ENCODE data around the gene ST6GAL1. TPM values are rescaled to one million over a fixed set of nuclear protein-coding genes. Genes with fewer than 3 reads are reported as not detected.

ST6GAL1 gene
- total and polyA plus RNA-seq, 4 donors = 15.1 to 113 (median 60.4) TPM

GRCh38 chr3:187104342-187104741, 174.0 kb downstream of the ST6GAL1 start:
- Histone ChIP-seq H3K36me3 (ENCODE audit: control insufficient read depth in 4 of 4, insufficient read depth in 4 of 4, low read length in 4 of 4) (no peaks in the 10 kb centered on the region), H3K27ac (ENCODE audit: low read depth in 1 of 2, low read length in 1 of 2) (no peak overlapping the region), H3K4me3 (no peak overlapping the region), H3K9ac (ENCODE audit: insufficient read depth in 1 of 2, low read length in 2 of 2) (no peak overlapping the region), H3K4me1 (ENCODE audit: control insufficient read depth in 5 of 5, insufficient read depth in 5 of 5, low read length in 5 of 5) (peaks cover 0 to 9% (median 0%) of the 10 kb centered on the region in 5 donors), H3K9me3 (ENCODE audit: control insufficient read depth in 4 of 4, insufficient read depth in 3 of 4, low read length in 3 of 4) (no peaks in the 10 kb centered on the region), H3K27me3 (ENCODE audit: control insufficient read depth in 3 of 3, insufficient read depth in 3 of 3, low read length in 2 of 3) (no peaks in the 10 kb centered on the region)
- no peak for DNase-seq
- no peak for TF ChIP-seq CTCF (IDR thresholded peaks at IDR 0.05; ENCODE audit: control extremely low read depth, extremely low read depth)
- WGBS, 2 donors = 94 to 98% methylated on average over 7 of the region's 7 CpGs
- no peak for ATAC-seq (ENCODE audit: insufficient read depth, low FRiP score)

- Histone ChIP-seq H3K36me3 (ENCODE audit: control insufficient read depth in 4 of 4, insufficient read depth in 4 of 4, low read length in 4 of 4) (no peaks in the 10 kb centered on the region), H3K4me1 (ENCODE audit: control insufficient read depth in 5 of 5, insufficient read depth in 5 of 5, low read length in 5 of 5) (peaks cover 0 to 9% (median 0%) of the 10 kb centered on the region in 5 donors), H3K4me3 (no peak overlapping the region), H3K9me3 (ENCODE audit: control insufficient read depth in 4 of 4, insufficient read depth in 3 of 4, low read length in 3 of 4) (no peaks in the 10 kb centered on the region), H3K9ac (ENCODE audit: insufficient read depth in 1 of 2, low read length in 2 of 2) (no peak overlapping the region), H3K27me3 (ENCODE audit: control insufficient read depth in 3 of 3, insufficient read depth in 3 of 3, low read length in 2 of 3) (no peaks in the 10 kb centered on the region), H3K27ac (ENCODE audit: low read depth in 1 of 2, low read length in 1 of 2) (no peak overlapping the region)
- TF ChIP-seq CTCF (IDR thresholded peaks at IDR 0.05; ENCODE audit: control extremely low read depth, extremely low read depth) = no peak
- no peak for DNase-seq
- 83 to 93% methylated on average over 7 of the region's 7 CpGs for WGBS, 2 donors
- ATAC-seq (ENCODE audit: insufficient read depth, low FRiP score) = no peak
Measured at GRCh38 chr3:187104933-187105332, 174.6 kb downstream of the ST6GAL1 start.

GRCh38 chr3:187105700-187106099, 175.4 kb downstream of the ST6GAL1 start:
- TF ChIP-seq CTCF (IDR thresholded peaks at IDR 0.05; ENCODE audit: control extremely low read depth, extremely low read depth) = no peak
- Histone ChIP-seq H3K27ac (ENCODE audit: low read depth in 1 of 2, low read length in 1 of 2) (no peak overlapping the region), H3K9me3 (ENCODE audit: control insufficient read depth in 4 of 4, insufficient read depth in 3 of 4, low read length in 3 of 4) (no peaks in the 10 kb centered on the region), H3K36me3 (ENCODE audit: control insufficient read depth in 4 of 4, insufficient read depth in 4 of 4, low read length in 4 of 4) (no peaks in the 10 kb centered on the region), H3K9ac (ENCODE audit: insufficient read depth in 1 of 2, low read length in 2 of 2) (no peak overlapping the region), H3K27me3 (ENCODE audit: control insufficient read depth in 3 of 3, insufficient read depth in 3 of 3, low read length in 2 of 3) (no peaks in the 10 kb centered on the region), H3K4me3 (no peak overlapping the region), H3K4me1 (ENCODE audit: control insufficient read depth in 5 of 5, insufficient read depth in 5 of 5, low read length in 5 of 5) (peaks cover 0 to 9% (median 0%) of the 10 kb centered on the region in 5 donors)
- 92 to 94% methylated on average over 3 of the region's 3 CpGs for WGBS, 2 donors
- ATAC-seq (ENCODE audit: insufficient read depth, low FRiP score) = no peak
- no peak for DNase-seq

- H3K36me3 ChIP-seq (ENCODE audit: control insufficient read depth in 4 of 4, insufficient read depth in 4 of 4, low read length in 4 of 4) = no peaks in the 10 kb centered on the region
- ATAC-seq (ENCODE audit: insufficient read depth, low FRiP score) (no peak), DNase-seq (no peak)
- H3K9me3 ChIP-seq (ENCODE audit: control insufficient read depth in 4 of 4, insufficient read depth in 3 of 4, low read length in 3 of 4) = no peaks in the 10 kb centered on the region
- H3K27ac ChIP-seq (ENCODE audit: low read depth in 1 of 2, low read length in 1 of 2) = no peak overlapping the region
- WGBS, 2 donors = 79 to 81% methylated on average over 3 of the region's 3 CpGs
- H3K9ac ChIP-seq (ENCODE audit: insufficient read depth in 1 of 2, low read length in 2 of 2) = no peak overlapping the region
- H3K4me1 ChIP-seq (ENCODE audit: control insufficient read depth in 5 of 5, insufficient read depth in 5 of 5, low read length in 5 of 5) = no peaks in the 10 kb centered on the region
- no peak for TF ChIP-seq CTCF (IDR thresholded peaks at IDR 0.05; ENCODE audit: control extremely low read depth, extremely low read depth)
- no peak overlapping the region for H3K4me3 ChIP-seq
- no peaks in the 10 kb centered on the region for H3K27me3 ChIP-seq (ENCODE audit: control insufficient read depth in 3 of 3, insufficient read depth in 3 of 3, low read length in 2 of 3)
Measured at GRCh38 chr3:187107989-187108388, 177.7 kb downstream of the ST6GAL1 start.

Data from lung (tissue), 12 donors.